ENCODE measurements around the gene MYO1H. TPM values are rescaled to one million over a fixed set of nuclear protein-coding genes. Genes with fewer than 3 reads are reported as not detected.
A peak's percentile ranks its signal among the peaks of the same experiment; 100 is the strongest.

The MYO1H gene
- total RNA-seq, 1 donor from 2014 or later: not detected

DNA sequence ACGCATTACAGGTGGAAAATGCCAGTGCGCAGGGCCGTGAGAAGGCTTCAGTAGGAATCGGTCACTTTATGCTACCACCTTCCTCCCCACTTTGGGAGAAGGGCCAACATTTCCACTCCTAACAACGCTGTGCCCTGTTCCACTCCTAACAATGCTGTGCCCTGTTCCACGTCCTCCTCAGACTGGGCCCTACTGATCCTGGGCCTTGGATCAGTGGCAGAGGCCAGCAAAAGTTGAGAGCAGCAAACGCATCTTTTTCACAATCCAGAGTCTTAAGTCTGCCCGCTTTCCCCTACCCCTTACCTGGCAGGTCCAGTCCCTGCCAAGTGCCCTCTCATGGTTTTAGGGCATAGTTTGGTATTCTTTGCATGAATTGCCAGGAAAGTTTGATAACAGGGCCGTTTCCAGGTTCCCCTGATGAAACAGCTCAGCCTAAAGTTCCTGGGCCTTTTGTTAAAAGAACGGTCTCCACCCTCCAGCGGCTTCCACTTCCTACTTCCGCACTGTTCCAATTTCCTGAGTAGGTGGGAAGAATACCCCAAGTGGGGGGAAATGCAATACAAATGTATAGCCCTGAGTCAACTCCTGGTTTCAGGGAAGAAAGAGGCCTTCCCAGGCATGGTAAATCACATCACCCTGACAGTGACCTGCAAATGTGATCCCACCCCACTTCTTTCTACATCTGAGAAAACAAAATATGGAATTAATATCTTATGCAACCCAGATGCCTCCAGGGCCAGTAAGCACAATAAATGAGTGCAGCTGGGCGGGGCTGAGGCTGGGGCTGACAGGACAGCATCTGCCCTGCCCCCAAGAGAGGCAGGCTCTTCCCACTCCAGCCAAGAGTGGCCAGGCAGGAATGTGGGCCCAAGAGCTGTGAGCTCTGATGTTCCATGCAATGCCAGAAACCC lies 114.4 kb downstream of the MYO1H start:
- H3K27me3 Mint-ChIP-seq (ENCODE audit: insufficient read depth, low read depth): peaks cover 4% of the 10 kb centered on the region
- TF ChIP-seq CTCF (IDR thresholded peaks at IDR 0.05) (no peak), EZH2phosphoT487 (IDR thresholded peaks at IDR 0.05) (no peak), EZH2 (IDR thresholded peaks at IDR 0.05) (no peak)
- H3K36me3 ChIP-seq: no peaks in the 10 kb centered on the region
- peaks cover 89% of the 10 kb centered on the region for H3K4me1 Mint-ChIP-seq
- no peak overlapping the region for H3K4me3 ChIP-seq
- no peak overlapping the region for H3K4me2 ChIP-seq
- H3F3A ChIP-seq (ENCODE audit: low read depth): peaks cover 20% of the 10 kb centered on the region
- peaks cover 66% of the 10 kb centered on the region for H3K79me2 ChIP-seq (ENCODE audit: low read depth)
- no peak overlapping the region for H3K9ac ChIP-seq
- H2AFZ ChIP-seq (replicated peaks): no peak overlapping the region
- H3K27ac ChIP-seq: no peak overlapping the region
- peaks cover 100% of the 10 kb centered on the region for H4K20me1 ChIP-seq (ENCODE audit: low read depth)
- H3K36me3 Mint-ChIP-seq: peaks cover 26% of the 10 kb centered on the region
- H3K4me1 ChIP-seq: peaks cover 40% of the 10 kb centered on the region
- no peaks in the 10 kb centered on the region for H3K9me3 ChIP-seq (ENCODE audit: low read depth)
- no peaks in the 10 kb centered on the region for H3K9me3 Mint-ChIP-seq
- peak; percentile 16 for DNase-seq (ENCODE audit: low spot score)
- peak overlapping the region; percentile 100 for H3K27ac Mint-ChIP-seq
- H3K4me3 Mint-ChIP-seq: peak overlapping the region; percentile 75
- no peaks in the 10 kb centered on the region for H3K27me3 ChIP-seq

DNA sequence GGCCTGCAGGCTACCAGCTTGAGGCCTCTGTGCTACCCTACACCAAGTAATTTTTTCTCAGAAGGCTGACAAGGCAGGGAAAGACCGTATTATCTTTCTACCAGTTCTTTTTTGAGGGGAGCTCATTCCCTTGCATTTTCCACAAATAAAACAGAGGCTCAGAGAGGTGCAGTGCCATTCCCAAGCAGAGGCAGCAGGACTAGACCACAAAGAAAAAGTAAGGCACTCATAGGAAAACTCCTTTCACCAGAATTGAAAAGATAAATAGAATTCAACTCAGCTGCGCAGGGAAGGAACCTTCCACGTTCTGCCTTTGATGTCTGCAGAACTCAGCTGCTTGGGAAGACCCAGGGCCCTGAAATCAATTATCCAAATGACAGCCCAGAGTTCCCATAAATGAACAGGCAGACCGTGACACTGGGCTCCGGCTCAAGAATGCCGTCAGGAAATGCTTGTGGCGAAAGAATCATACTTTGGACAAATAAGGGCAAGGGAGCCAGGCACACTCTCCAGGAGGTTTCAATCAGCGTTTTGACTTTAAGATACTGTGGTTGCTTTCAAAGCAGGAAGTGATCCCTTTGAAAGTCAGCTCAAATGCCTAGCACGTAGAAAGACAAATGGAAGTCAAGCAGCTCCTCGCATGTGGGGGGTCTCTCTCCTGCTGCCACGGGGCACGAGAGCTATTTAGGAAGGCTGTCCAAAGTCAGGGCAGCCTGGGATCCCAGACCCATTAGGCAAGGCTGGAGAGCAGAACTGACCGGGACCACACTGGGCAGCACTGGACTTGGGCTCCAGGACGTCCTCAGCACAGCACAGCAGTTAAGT lies 115.4 kb downstream of the MYO1H start:
- Mint-ChIP-seq H3K27me3 (ENCODE audit: insufficient read depth, low read depth) (peaks cover 2% of the 10 kb centered on the region), H3K4me1 (peaks cover 85% of the 10 kb centered on the region), H3K36me3 (peaks cover 21% of the 10 kb centered on the region), H3K27ac (peak overlapping the region; percentile 100), H3K4me3 (peak overlapping the region; percentile 75), H3K9me3 (no peaks in the 10 kb centered on the region)
- Histone ChIP-seq H3K27ac (no peak overlapping the region), H3K36me3 (no peaks in the 10 kb centered on the region), H3K27me3 (no peaks in the 10 kb centered on the region), H3F3A (ENCODE audit: low read depth) (peaks cover 16% of the 10 kb centered on the region), H3K4me2 (peak overlapping the region; percentile 47), H3K9me3 (ENCODE audit: low read depth) (no peaks in the 10 kb centered on the region), H3K79me2 (ENCODE audit: low read depth) (peaks cover 74% of the 10 kb centered on the region), H4K20me1 (ENCODE audit: low read depth) (peaks cover 97% of the 10 kb centered on the region), H2AFZ (replicated peaks) (no peak overlapping the region), H3K9ac (no peak overlapping the region), H3K4me3 (no peak overlapping the region), H3K4me1 (peaks cover 32% of the 10 kb centered on the region)
- DNase-seq (ENCODE audit: low spot score): peak; percentile 26
- TF ChIP-seq EZH2 (IDR thresholded peaks at IDR 0.05) (no peak), CTCF (IDR thresholded peaks at IDR 0.05) (no peak), EZH2phosphoT487 (IDR thresholded peaks at IDR 0.05) (no peak)

GRCh38 chr12:109463756-109464155 lies 116.1 kb downstream of the MYO1H start:
- DNase-seq (ENCODE audit: low spot score): no peak
- Mint-ChIP-seq H3K36me3 (peaks cover 22% of the 10 kb centered on the region), H3K27me3 (ENCODE audit: insufficient read depth, low read depth) (peaks cover 2% of the 10 kb centered on the region), H3K9me3 (no peaks in the 10 kb centered on the region), H3K27ac (peak overlapping the region; percentile 100), H3K4me3 (peak overlapping the region; percentile 75), H3K4me1 (peaks cover 85% of the 10 kb centered on the region)
- Histone ChIP-seq H3K27ac (no peak overlapping the region), H3K9me3 (ENCODE audit: low read depth) (no peaks in the 10 kb centered on the region), H3K4me1 (peaks cover 25% of the 10 kb centered on the region), H3K9ac (no peak overlapping the region), H3K79me2 (ENCODE audit: low read depth) (peaks cover 72% of the 10 kb centered on the region), H3F3A (ENCODE audit: low read depth) (peaks cover 9% of the 10 kb centered on the region), H4K20me1 (ENCODE audit: low read depth) (peaks cover 93% of the 10 kb centered on the region), H3K36me3 (no peaks in the 10 kb centered on the region), H3K4me2 (peak overlapping the region; percentile 47), H3K4me3 (no peak overlapping the region), H2AFZ (replicated peaks) (no peak overlapping the region), H3K27me3 (no peaks in the 10 kb centered on the region)
- TF ChIP-seq EZH2phosphoT487 (IDR thresholded peaks at IDR 0.05) (no peak), EZH2 (IDR thresholded peaks at IDR 0.05) (no peak), CTCF (IDR thresholded peaks at IDR 0.05) (no peak)

Measured in neural progenitor cell (in vitro differentiated cells).